ENCODE results near the gene CTXN3. TPM values are rescaled to one million over a fixed set of nuclear protein-coding genes. Genes with fewer than 3 reads are reported as not detected.

Gene CTXN3
- not detected in 2 replicates for total RNA-seq

DNA sequence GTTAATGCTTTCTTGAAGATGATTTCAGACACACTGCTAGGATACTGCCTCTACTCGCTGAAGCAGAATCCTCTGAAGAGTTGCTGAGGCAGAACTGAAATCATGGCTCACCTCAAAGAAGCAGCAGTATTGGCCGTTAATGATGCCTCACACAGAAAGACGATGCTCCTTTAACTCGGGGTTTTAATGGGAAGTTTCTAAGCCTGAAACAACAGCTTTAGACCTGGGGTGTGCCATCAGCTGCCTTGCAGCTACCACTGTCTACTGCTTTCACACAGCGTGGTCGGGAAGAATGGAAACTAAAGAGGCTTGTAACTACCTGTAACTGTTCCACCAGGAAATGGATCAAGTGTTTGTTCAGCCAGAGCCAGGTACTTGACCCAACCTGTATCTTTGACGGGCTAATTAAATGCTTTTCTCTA, at the start of gene CTXN3:
TSS of gene CTXN3 (plus strand) at position 65 of the 422 bp plus-strand sequence. CDS start 8,440 bp downstream, outside the sequence.
- DNase-seq (ENCODE audit: low read depth), result no peak
- no peak for TF ChIP-seq CTCF (IDR thresholded peaks at IDR 0.05; ENCODE audit: insufficient read depth, low read depth, low read length)
- H3K4me3 ChIP-seq (ENCODE audit: low read depth, low read length), result no peak within 1 kb of the TSS

DNA sequence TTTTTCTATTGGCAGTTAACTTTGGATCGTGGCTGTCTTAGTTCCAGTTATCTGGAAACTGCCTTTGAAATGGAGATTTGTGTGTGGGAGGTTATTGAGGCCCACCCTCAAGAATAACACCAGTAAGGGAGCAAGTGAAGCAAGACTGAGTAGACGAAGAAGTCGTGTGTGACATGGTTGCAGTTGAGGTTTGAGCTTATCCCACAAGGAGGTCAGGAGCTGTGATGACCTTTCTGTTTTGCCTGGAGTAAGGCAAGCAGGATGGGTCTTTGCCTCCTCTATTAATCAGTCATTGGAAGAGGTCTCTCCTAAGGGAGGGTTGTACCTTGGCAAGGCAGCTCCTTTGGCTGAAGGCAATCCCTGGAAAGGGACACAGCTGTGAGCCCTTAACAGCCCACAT, 49.6 kb upstream of the CTXN3 start:
- no peak for TF ChIP-seq CTCF (IDR thresholded peaks at IDR 0.05; ENCODE audit: insufficient read depth, low read depth, low read length)
- no peak for DNase-seq (ENCODE audit: low read depth)
- H3K4me3 ChIP-seq (ENCODE audit: low read depth, low read length), result no peak overlapping the region

DNA sequence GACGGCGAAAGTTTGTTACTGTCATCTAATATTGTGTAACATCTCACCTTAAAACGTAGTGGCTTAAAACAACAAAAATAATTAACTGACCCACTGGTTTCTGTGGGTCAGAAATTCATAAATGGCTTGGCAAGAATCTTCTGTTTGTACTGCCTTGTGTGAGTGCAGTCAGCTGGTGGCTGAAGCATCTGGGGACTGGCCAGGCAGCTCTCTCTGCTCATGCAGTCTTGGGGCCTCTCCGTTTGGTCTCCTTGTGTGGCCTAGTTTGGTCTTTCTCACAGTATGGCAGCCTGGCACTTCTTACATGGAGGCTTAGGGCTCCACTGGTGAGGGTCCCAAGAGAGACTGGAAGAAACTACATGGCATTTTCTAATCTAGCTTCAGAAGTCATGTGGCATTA, 49.0 kb upstream of the CTXN3 start:
- no peak overlapping the region for H3K4me3 ChIP-seq (ENCODE audit: low read depth, low read length)
- DNase-seq (ENCODE audit: low read depth), result no peak
- TF ChIP-seq CTCF (IDR thresholded peaks at IDR 0.05; ENCODE audit: insufficient read depth, low read depth, low read length), result no peak

- no peak for TF ChIP-seq CTCF (IDR thresholded peaks at IDR 0.05; ENCODE audit: insufficient read depth, low read depth, low read length)
- no peak overlapping the region for H3K4me3 ChIP-seq (ENCODE audit: low read depth, low read length)
- no peak for DNase-seq (ENCODE audit: low read depth)
These were observed 47.8 kb upstream of the CTXN3 start for GRCh38 chr5:127601111-127601510.

DNA sequence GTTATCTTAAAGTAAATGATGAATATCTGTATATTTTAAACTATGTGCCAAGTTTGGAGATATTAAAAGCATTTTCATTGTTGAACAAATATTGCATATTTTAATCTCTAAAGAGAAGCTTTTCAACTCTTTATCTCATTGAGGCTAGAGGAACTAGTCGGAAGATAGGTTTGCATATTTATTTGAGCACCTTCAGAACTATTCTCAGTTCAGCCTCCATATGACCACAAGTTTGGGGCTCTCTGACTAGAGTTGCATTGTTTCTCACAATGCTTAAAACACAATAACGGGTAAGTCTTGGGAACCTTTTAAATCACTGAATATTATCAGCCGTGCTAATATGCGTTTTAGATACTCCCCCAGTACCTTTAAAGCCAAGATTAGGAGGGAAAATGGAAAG, 47.3 kb upstream of the CTXN3 start:
- DNase-seq (ENCODE audit: low read depth), result no peak
- H3K4me3 ChIP-seq (ENCODE audit: low read depth, low read length), result no peak overlapping the region
- no peak for TF ChIP-seq CTCF (IDR thresholded peaks at IDR 0.05; ENCODE audit: insufficient read depth, low read depth, low read length)

GRCh38 chr5:127602481-127602880, 46.4 kb upstream of the CTXN3 start:
- H3K4me3 ChIP-seq (ENCODE audit: low read depth, low read length), result no peak overlapping the region
- no peak for DNase-seq (ENCODE audit: low read depth)
- TF ChIP-seq CTCF (IDR thresholded peaks at IDR 0.05; ENCODE audit: insufficient read depth, low read depth, low read length), result no peak
